CD4-positive, alpha-beta T cell treated with Interleukin-6 at 100 ng/mL for 8 hours (primary cell): Measurements from ENCODE around the gene STUM.

ENCODE experiments used
- DNase-seq: peaks from one replicate; pipeline ENCODE4 v3.0.0-alpha.2; 2020; ENCODE audit warnings: mixed read lengths, low spot score

STUM gene

GRCh38 chr1:226640321-226641136, 92.0 kb downstream of the STUM start:
- DNase-seq: no peak

- DNase-seq: no peak
These were observed 93.2 kb downstream of the STUM start for GRCh38 chr1:226641671-226642231.

- no peak for DNase-seq
These were observed 93.9 kb downstream of the STUM start for GRCh38 chr1:226642421-226642820.

GRCh38 chr1:226643177-226643576, 94.6 kb downstream of the STUM start:
- DNase-seq: peak; percentile 52

- DNase-seq: peak; percentile 41
These were observed 95.3 kb downstream of the STUM start for GRCh38 chr1:226643611-226644540.

GRCh38 chr1:226644541-226645176, 96.1 kb downstream of the STUM start:
- no peak for DNase-seq

GRCh38 chr1:226645279-226645976, 96.9 kb downstream of the STUM start:
- DNase-seq: no peak

- DNase-seq: no peak
These were observed 97.7 kb downstream of the STUM start for GRCh38 chr1:226646026-226646869.

- DNase-seq: no peak
These were observed 98.4 kb downstream of the STUM start for GRCh38 chr1:226646870-226647449.

- DNase-seq: no peak
These were observed 99.2 kb downstream of the STUM start for GRCh38 chr1:226647719-226648118.

- DNase-seq: no peak
These were observed 99.9 kb downstream of the STUM start for GRCh38 chr1:226648421-226648820.

GRCh38 chr1:226649244-226649643, 100.7 kb downstream of the STUM start:
- DNase-seq: no peak

- DNase-seq: peak; percentile 39
These were observed 101.2 kb downstream of the STUM start for GRCh38 chr1:226649780-226650179.

- DNase-seq: no peak
These were observed 101.8 kb downstream of the STUM start for GRCh38 chr1:226650236-226650841.

- no peak for DNase-seq
These were observed 102.6 kb downstream of the STUM start for GRCh38 chr1:226651041-226651731.

GRCh38 chr1:226651732-226652105, 103.2 kb downstream of the STUM start:
- DNase-seq: no peak

GRCh38 chr1:226652613-226653012, 104.0 kb downstream of the STUM start:
- no peak for DNase-seq

- peak; percentile 75 for DNase-seq
These were observed 104.9 kb downstream of the STUM start for GRCh38 chr1:226653311-226653921.
